Keratinocyte (primary cell): Measurements from ENCODE around the gene MLF2.

Source experiments
- EZH2 ChIP-seq: IDR thresholded peaks from one replicate; pipeline ENCODE4 v1.6.1; 2012; ENCODE audit warnings: inconsistent platforms, mild to moderate bottlenecking, low read length, moderate library complexity
- TF ChIP-seq, protein P1 (sequence below), 3 experiments: IDR thresholded peaks in 1 of 3; conservative IDR thresholded peaks in 1 of 3; optimal IDR thresholded peaks in 1 of 3; 2 replicates in 2 of 3; 3 replicates in 1 of 3; pipeline versions ENCODE3 to v1.5.1; 2011; ENCODE audit warnings: low read length in 3 of 3, mild to moderate bottlenecking in 3 of 3, moderate library complexity in 2 of 3, control low read depth in 1 of 3, inconsistent platforms in 1 of 3; ENCODE audit not compliant: insufficient read depth in 2 of 3; ENCODE audit errors: extremely low read depth in 1 of 3

DNA sequence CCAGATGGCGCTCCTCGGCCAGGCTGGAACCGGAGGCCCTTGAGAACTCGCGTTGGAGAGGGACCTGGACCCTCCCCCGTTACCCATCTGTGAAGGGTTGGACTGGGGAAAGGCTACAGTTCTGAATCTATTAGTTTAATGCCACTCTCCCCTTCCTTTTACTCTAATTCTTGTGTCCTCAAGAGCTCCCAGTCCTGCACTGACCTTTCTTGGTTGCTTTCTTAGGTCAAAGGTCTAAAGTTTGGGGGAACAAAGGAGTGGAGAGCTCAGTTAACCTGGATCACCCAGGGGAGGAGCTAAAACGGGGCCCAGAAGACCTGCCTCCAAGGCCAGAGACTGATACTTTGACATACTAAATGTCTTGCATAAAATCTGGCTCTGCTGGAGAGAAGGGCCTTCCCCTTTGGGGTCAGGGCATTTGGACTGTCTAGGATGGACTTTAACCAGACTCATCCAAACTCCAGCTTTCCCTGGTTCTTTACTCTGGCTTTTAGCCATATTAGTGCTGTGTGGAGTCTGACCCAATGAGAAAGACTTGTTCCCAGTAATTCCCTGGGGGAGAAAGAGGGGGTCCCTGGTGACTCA lies 923 bp upstream of the MLF2 start:
- TF ChIP-seq, protein P1, sequence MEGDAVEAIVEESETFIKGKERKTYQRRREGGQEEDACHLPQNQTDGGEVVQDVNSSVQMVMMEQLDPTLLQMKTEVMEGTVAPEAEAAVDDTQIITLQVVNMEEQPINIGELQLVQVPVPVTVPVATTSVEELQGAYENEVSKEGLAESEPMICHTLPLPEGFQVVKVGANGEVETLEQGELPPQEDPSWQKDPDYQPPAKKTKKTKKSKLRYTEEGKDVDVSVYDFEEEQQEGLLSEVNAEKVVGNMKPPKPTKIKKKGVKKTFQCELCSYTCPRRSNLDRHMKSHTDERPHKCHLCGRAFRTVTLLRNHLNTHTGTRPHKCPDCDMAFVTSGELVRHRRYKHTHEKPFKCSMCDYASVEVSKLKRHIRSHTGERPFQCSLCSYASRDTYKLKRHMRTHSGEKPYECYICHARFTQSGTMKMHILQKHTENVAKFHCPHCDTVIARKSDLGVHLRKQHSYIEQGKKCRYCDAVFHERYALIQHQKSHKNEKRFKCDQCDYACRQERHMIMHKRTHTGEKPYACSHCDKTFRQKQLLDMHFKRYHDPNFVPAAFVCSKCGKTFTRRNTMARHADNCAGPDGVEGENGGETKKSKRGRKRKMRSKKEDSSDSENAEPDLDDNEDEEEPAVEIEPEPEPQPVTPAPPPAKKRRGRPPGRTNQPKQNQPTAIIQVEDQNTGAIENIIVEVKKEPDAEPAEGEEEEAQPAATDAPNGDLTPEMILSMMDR (optimal IDR thresholded peaks at IDR 0.05 in 1 of 3, IDR thresholded peaks at IDR 0.05 in 1 of 3, conservative IDR thresholded peaks at IDR 0.05 in 1 of 3; ENCODE audit: extremely low read depth in 1 of 3, insufficient read depth in 2 of 3, low read length in 3 of 3): peak in 2 of 3 experiments; percentile 94 to 96
- no peak for TF ChIP-seq EZH2
